Activated naive CD8-positive, alpha-beta T cell (primary cell): Measurements from ENCODE around the gene CNGA2.

Experiments
- H3K27ac Mint-ChIP-seq: one replicate; pipeline ENCODE4 v1.8.0; 2021; ENCODE audit warnings: mixed read lengths
- H3K27me3 Mint-ChIP-seq: one replicate; pipeline ENCODE4 v1.8.0; 2021; ENCODE audit warnings: mixed read lengths
- H3K36me3 Mint-ChIP-seq: one replicate; pipeline ENCODE4 v1.8.0; 2021; ENCODE audit warnings: mixed read lengths
- H3K4me1 Mint-ChIP-seq: one replicate; pipeline ENCODE4 v1.8.0; 2021; ENCODE audit warnings: low read depth, mixed read lengths
- H3K4me3 Mint-ChIP-seq: one replicate; pipeline ENCODE4 v1.8.0; 2021; ENCODE audit warnings: mild to moderate bottlenecking, mixed read lengths
- H3K9me3 Mint-ChIP-seq: one replicate; pipeline ENCODE4 v1.8.0; 2021; ENCODE audit warnings: low read depth, mixed read lengths

Gene CNGA2

GRCh38 chrX:151754047-151754429 lies 19.5 kb downstream of the CNGA2 start:
- Mint-ChIP-seq H3K4me1 (no peaks in the 10 kb centered on the region), H3K4me3 (no peak overlapping the region), H3K27me3 (peaks cover 2% of the 10 kb centered on the region), H3K36me3 (no peaks in the 10 kb centered on the region), H3K27ac (no peak overlapping the region), H3K9me3 (no peaks in the 10 kb centered on the region)

- no peak overlapping the region for H3K4me3 Mint-ChIP-seq
- H3K27me3 Mint-ChIP-seq: peaks cover 2% of the 10 kb centered on the region
- H3K36me3 Mint-ChIP-seq: no peaks in the 10 kb centered on the region
- no peaks in the 10 kb centered on the region for H3K9me3 Mint-ChIP-seq
- no peaks in the 10 kb centered on the region for H3K4me1 Mint-ChIP-seq
- no peak overlapping the region for H3K27ac Mint-ChIP-seq
Observed at GRCh38 chrX:151754641-151755215, 20.2 kb downstream of the CNGA2 start.

GRCh38 chrX:151759041-151759708 lies 24.6 kb downstream of the CNGA2 start:
- Mint-ChIP-seq H3K27me3 (no peaks in the 10 kb centered on the region), H3K36me3 (no peaks in the 10 kb centered on the region), H3K4me1 (no peaks in the 10 kb centered on the region), H3K4me3 (no peak overlapping the region), H3K27ac (no peak overlapping the region), H3K9me3 (no peaks in the 10 kb centered on the region)

- Mint-ChIP-seq H3K9me3 (no peaks in the 10 kb centered on the region), H3K4me3 (no peak overlapping the region), H3K4me1 (no peaks in the 10 kb centered on the region), H3K27me3 (no peaks in the 10 kb centered on the region), H3K27ac (no peak overlapping the region), H3K36me3 (no peaks in the 10 kb centered on the region)
Observed at GRCh38 chrX:151762802-151763201, 28.3 kb downstream of the CNGA2 start.

- Mint-ChIP-seq H3K27ac (no peak overlapping the region), H3K4me1 (no peaks in the 10 kb centered on the region), H3K27me3 (no peaks in the 10 kb centered on the region), H3K36me3 (no peaks in the 10 kb centered on the region), H3K9me3 (no peaks in the 10 kb centered on the region), H3K4me3 (no peak overlapping the region)
Observed at GRCh38 chrX:151763711-151764110, 29.2 kb downstream of the CNGA2 start.

- Mint-ChIP-seq H3K9me3 (no peaks in the 10 kb centered on the region), H3K4me3 (no peak overlapping the region), H3K4me1 (no peaks in the 10 kb centered on the region), H3K27me3 (no peaks in the 10 kb centered on the region), H3K27ac (no peak overlapping the region), H3K36me3 (no peaks in the 10 kb centered on the region)
Observed at GRCh38 chrX:151765026-151765425, 30.5 kb downstream of the CNGA2 start.

GRCh38 chrX:151771726-151772125 lies 37.2 kb downstream of the CNGA2 start:
- Mint-ChIP-seq H3K27me3 (no peaks in the 10 kb centered on the region), H3K4me1 (no peaks in the 10 kb centered on the region), H3K9me3 (no peaks in the 10 kb centered on the region), H3K36me3 (no peaks in the 10 kb centered on the region), H3K27ac (no peak overlapping the region), H3K4me3 (no peak overlapping the region)

GRCh38 chrX:151773434-151773833 lies 38.9 kb downstream of the CNGA2 start:
- no peaks in the 10 kb centered on the region for H3K4me1 Mint-ChIP-seq
- no peaks in the 10 kb centered on the region for H3K27me3 Mint-ChIP-seq
- no peaks in the 10 kb centered on the region for H3K36me3 Mint-ChIP-seq
- H3K9me3 Mint-ChIP-seq: no peaks in the 10 kb centered on the region
- H3K27ac Mint-ChIP-seq: no peak overlapping the region
- no peak overlapping the region for H3K4me3 Mint-ChIP-seq

GRCh38 chrX:151774421-151774820 lies 39.9 kb downstream of the CNGA2 start:
- Mint-ChIP-seq H3K27ac (no peak overlapping the region), H3K4me3 (no peak overlapping the region), H3K9me3 (no peaks in the 10 kb centered on the region), H3K4me1 (no peaks in the 10 kb centered on the region), H3K36me3 (no peaks in the 10 kb centered on the region), H3K27me3 (no peaks in the 10 kb centered on the region)

- Mint-ChIP-seq H3K27me3 (no peaks in the 10 kb centered on the region), H3K36me3 (no peaks in the 10 kb centered on the region), H3K4me3 (no peak overlapping the region), H3K9me3 (no peaks in the 10 kb centered on the region), H3K4me1 (no peaks in the 10 kb centered on the region), H3K27ac (no peak overlapping the region)
Observed at GRCh38 chrX:151776181-151776731, 41.7 kb downstream of the CNGA2 start.

GRCh38 chrX:151776936-151777335 lies 42.4 kb downstream of the CNGA2 start:
- no peaks in the 10 kb centered on the region for H3K36me3 Mint-ChIP-seq
- H3K4me1 Mint-ChIP-seq: no peaks in the 10 kb centered on the region
- H3K27me3 Mint-ChIP-seq: no peaks in the 10 kb centered on the region
- no peak overlapping the region for H3K27ac Mint-ChIP-seq
- no peaks in the 10 kb centered on the region for H3K9me3 Mint-ChIP-seq
- no peak overlapping the region for H3K4me3 Mint-ChIP-seq

- no peaks in the 10 kb centered on the region for H3K36me3 Mint-ChIP-seq
- H3K4me3 Mint-ChIP-seq: no peak overlapping the region
- no peaks in the 10 kb centered on the region for H3K27me3 Mint-ChIP-seq
- H3K27ac Mint-ChIP-seq: no peak overlapping the region
- H3K9me3 Mint-ChIP-seq: no peaks in the 10 kb centered on the region
- H3K4me1 Mint-ChIP-seq: no peaks in the 10 kb centered on the region
Observed at GRCh38 chrX:151779258-151779657, 44.7 kb downstream of the CNGA2 start.

GRCh38 chrX:151780621-151781020 lies 46.1 kb downstream of the CNGA2 start:
- H3K4me3 Mint-ChIP-seq: no peak overlapping the region
- no peaks in the 10 kb centered on the region for H3K9me3 Mint-ChIP-seq
- no peaks in the 10 kb centered on the region for H3K4me1 Mint-ChIP-seq
- no peaks in the 10 kb centered on the region for H3K36me3 Mint-ChIP-seq
- no peak overlapping the region for H3K27ac Mint-ChIP-seq
- H3K27me3 Mint-ChIP-seq: no peaks in the 10 kb centered on the region

GRCh38 chrX:151789179-151789800 lies 54.7 kb downstream of the CNGA2 start:
- H3K27ac Mint-ChIP-seq: no peak overlapping the region
- H3K4me1 Mint-ChIP-seq: no peaks in the 10 kb centered on the region
- H3K27me3 Mint-ChIP-seq: no peaks in the 10 kb centered on the region
- no peak overlapping the region for H3K4me3 Mint-ChIP-seq
- H3K9me3 Mint-ChIP-seq: no peaks in the 10 kb centered on the region
- H3K36me3 Mint-ChIP-seq: no peaks in the 10 kb centered on the region

- Mint-ChIP-seq H3K4me3 (no peak overlapping the region), H3K4me1 (no peaks in the 10 kb centered on the region), H3K27ac (no peak overlapping the region), H3K9me3 (no peaks in the 10 kb centered on the region), H3K27me3 (no peaks in the 10 kb centered on the region), H3K36me3 (no peaks in the 10 kb centered on the region)
Observed at GRCh38 chrX:151790481-151791160, 56.1 kb downstream of the CNGA2 start.
